Smooth muscle cell (in vitro differentiated cells): ENCODE measurements around the gene SLC29A4. TPM values are rescaled to one million over a fixed set of nuclear protein-coding genes. Genes with fewer than 3 reads are reported as not detected.
"Not testable (repeated sequence)": the region's sequence is repeated elsewhere in the genome, so short reads cannot be mapped to it uniquely, and the experiment has no call there.

Source experiments
- DNase-seq: peaks from one replicate; lab custom pipeline; 2025; ENCODE audit not compliant: unreplicated experiment; lab: John Stamatoyannopoulos, UW
- H2AFZ ChIP-seq: fragments of 200-600 bp; sonication (generic); 2 replicates; pipeline ENCODE4 v1.6.0; 2016; ENCODE audit warnings: antibody characterized with exemption, low read depth, mild to moderate bottlenecking
- H3F3A ChIP-seq: fragments of 200-600 bp; sonication (generic); 2 replicates; pipeline ENCODE4 v1.6.0; 2017; ENCODE audit warnings: antibody characterized with exemption, low read depth
- H3K27ac ChIP-seq: fragments of 200-600 bp; sonication (generic); 2 replicates; pipeline ENCODE4 v1.5.1; 2016; ENCODE audit warnings: low read depth, mild to moderate bottlenecking
- H3K27me3 ChIP-seq: fragments of 200-600 bp; sonication (generic); 2 replicates; pipeline ENCODE4 v1.6.1; 2016; ENCODE audit warnings: low read depth, mild to moderate bottlenecking
- H3K36me3 ChIP-seq: fragments of 200-600 bp; sonication (generic); 2 replicates; pipeline ENCODE4 v1.5.1; 2016; ENCODE audit warnings: low read depth
- H3K4me1 ChIP-seq: fragments of 200-600 bp; sonication (generic); 2 replicates; pipeline ENCODE4 v1.5.1; 2016; ENCODE audit warnings: low read depth
- H3K4me2 ChIP-seq: fragments of 200-600 bp; sonication (generic); 2 replicates; pipeline ENCODE4 v1.6.0; 2016; ENCODE audit warnings: mild to moderate bottlenecking
- H3K4me3 ChIP-seq: fragments of 200-600 bp; sonication (generic); 2 replicates; pipeline ENCODE4 v1.5.1; 2016; ENCODE audit warnings: mild to moderate bottlenecking
- H3K79me2 ChIP-seq: fragments of 200-600 bp; sonication (generic); 2 replicates; pipeline ENCODE4 v1.6.0; 2016; ENCODE audit warnings: low read depth, mild to moderate bottlenecking
- H3K9ac ChIP-seq: fragments of 200-600 bp; sonication (generic); 2 replicates; pipeline ENCODE4 v1.6.0; 2016; ENCODE audit warnings: low read depth
- H3K9me3 ChIP-seq: fragments of 200-600 bp; sonication (generic); replicated peaks from 2 replicates; pipeline ENCODE4 v1.5.1; 2016; ENCODE audit warnings: low read depth
- H4K20me1 ChIP-seq: fragments of 200-600 bp; sonication (generic); 2 replicates; pipeline ENCODE4 v1.6.0; 2016; ENCODE audit warnings: low read depth
- WGBS: methylation state at CpG from one replicate; pipeline ENCODE4 v1.1.7; 2016; ENCODE audit warnings: low lambda C conversion rate; 5-methylcytosine and 5-hydroxymethylcytosine counted together
- polyA plus RNA-seq: library from polyadenylated mRNA; unstranded; fragments of >200 nt; fragmentation: Nextera tagmentation; extraction: Ambion mirVana; gene quantifications from 2 replicates; pipeline ENCODE4 v1.2.1, GENCODE V29; 2016
- total RNA-seq: library from RNA; depleted of rRNA; stranded (reverse); fragments of >200 nt; gene quantifications from 2 replicates; pipeline ENCODE4 v1.2.3, GENCODE V29; 2014
- TF ChIP-seq, protein P1 (sequence below): fragments of 200-600 bp; sonication (generic); IDR thresholded peaks from 2 replicates; pipeline ENCODE4 v1.5.1; 2017; ENCODE audit warnings: borderline replicate concordance, mild to moderate bottlenecking, antibody characterized with exemption; ENCODE audit not compliant: insufficient read depth, poor library complexity, severe bottlenecking

The SLC29A4 gene
- total and polyA plus RNA-seq, 2 experiments from 2014 or later, result 3.7 to 16.6 TPM

DNA sequence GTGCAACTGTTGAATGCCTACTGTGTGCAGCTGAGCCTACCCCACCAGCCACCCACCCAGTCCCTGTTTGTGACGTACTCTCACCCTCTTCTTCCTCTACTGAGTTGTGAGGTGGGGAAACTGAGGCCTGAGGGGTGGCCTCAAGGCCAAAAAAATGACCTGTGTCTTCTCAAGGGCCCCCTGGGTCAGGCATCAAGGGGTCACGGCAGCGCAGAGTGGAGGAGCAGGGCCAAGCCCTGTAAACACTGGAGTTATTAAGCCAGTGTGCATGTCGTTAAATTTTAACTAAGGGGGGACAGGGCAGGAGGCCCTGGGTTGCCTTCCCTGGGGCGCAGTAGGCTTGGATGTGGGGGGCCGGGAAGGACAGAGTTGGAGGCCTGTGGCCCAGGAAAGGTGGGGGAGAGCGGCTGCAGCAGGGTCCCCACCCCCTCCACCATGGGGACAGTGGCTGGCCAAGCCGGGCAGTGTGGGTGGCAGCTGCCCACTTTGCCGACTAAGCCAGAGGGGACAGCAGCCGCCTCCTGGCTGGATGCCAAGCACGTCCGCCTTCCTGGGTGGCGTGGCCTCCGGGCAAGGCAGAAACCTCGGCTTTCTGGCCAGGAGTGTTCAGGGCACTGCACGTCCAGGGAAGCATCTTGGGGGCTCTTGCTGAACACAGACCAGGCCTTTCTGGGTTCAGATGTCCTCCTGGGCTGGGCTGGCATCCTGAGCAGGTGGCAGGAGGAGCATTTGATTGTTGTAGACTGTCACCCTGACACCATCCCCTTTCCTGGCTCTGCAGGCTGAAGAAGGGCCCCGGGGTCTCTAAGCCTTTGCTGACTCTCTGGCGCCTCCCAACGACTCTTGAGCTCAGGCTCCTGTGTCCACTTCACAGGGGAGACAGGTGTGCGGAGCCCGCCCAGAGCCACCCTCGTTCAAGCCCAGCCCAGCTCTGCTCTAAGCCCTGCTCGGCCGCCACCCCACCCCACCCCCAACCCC, 1.9 kb downstream of the SLC29A4 start:
- H3K27me3 ChIP-seq, result no peaks in the 10 kb centered on the region
- H3K4me1 ChIP-seq, result no peaks in the 10 kb centered on the region
- H4K20me1 ChIP-seq, result no peaks in the 10 kb centered on the region
- H3K4me3 ChIP-seq, result no peak overlapping the region
- no peak for DNase-seq
- H3K79me2 ChIP-seq, result no peaks in the 10 kb centered on the region
- H3K4me2 ChIP-seq, result no peak overlapping the region
- H2AFZ ChIP-seq, result no peak overlapping the region
- TF ChIP-seq, protein P1, sequence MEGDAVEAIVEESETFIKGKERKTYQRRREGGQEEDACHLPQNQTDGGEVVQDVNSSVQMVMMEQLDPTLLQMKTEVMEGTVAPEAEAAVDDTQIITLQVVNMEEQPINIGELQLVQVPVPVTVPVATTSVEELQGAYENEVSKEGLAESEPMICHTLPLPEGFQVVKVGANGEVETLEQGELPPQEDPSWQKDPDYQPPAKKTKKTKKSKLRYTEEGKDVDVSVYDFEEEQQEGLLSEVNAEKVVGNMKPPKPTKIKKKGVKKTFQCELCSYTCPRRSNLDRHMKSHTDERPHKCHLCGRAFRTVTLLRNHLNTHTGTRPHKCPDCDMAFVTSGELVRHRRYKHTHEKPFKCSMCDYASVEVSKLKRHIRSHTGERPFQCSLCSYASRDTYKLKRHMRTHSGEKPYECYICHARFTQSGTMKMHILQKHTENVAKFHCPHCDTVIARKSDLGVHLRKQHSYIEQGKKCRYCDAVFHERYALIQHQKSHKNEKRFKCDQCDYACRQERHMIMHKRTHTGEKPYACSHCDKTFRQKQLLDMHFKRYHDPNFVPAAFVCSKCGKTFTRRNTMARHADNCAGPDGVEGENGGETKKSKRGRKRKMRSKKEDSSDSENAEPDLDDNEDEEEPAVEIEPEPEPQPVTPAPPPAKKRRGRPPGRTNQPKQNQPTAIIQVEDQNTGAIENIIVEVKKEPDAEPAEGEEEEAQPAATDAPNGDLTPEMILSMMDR, result peak; percentile 7
- WGBS, result 45% methylated on average over 20 of the region's 24 CpGs
- no peak overlapping the region for H3K9ac ChIP-seq
- no peaks in the 10 kb centered on the region for H3F3A ChIP-seq
- no peaks in the 10 kb centered on the region for H3K36me3 ChIP-seq
- H3K9me3 ChIP-seq, result no peaks in the 10 kb centered on the region
- no peak overlapping the region for H3K27ac ChIP-seq

DNA sequence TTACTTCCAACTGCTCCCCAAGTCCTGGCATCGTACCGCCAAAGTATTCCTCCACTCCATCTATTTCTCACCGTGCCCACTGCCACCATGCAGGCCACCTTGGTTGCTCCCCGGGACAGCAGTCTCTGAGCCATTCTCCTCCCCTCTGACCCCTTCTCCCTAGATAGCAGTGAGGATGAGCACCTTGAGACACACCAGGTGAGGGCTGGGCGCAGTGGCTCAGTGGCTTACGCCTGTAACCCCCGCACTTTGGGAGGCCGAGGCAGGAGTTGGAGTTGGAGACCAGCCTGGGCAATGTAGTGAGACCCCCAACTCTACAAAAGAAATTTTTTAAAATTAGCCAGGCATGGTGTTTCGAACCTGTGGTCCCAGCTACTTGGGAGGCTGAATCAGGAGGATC, 4.2 kb downstream of the SLC29A4 start:
- Histone ChIP-seq H3K4me2 (no peak overlapping the region), H3K79me2 (no peaks in the 10 kb centered on the region), H3K36me3 (no peaks in the 10 kb centered on the region), H2AFZ (no peak overlapping the region), H3K27ac (no peak overlapping the region), H3K4me1 (no peaks in the 10 kb centered on the region), H3F3A (no peaks in the 10 kb centered on the region), H4K20me1 (no peaks in the 10 kb centered on the region), H3K27me3 (no peaks in the 10 kb centered on the region), H3K4me3 (no peak overlapping the region), H3K9me3 (no peaks in the 10 kb centered on the region), H3K9ac (no peak overlapping the region)
- TF ChIP-seq, protein P1, result no peak
- DNase-seq, result no peak
- WGBS, result 88% methylated on average over 9 of the region's 9 CpGs

DNA sequence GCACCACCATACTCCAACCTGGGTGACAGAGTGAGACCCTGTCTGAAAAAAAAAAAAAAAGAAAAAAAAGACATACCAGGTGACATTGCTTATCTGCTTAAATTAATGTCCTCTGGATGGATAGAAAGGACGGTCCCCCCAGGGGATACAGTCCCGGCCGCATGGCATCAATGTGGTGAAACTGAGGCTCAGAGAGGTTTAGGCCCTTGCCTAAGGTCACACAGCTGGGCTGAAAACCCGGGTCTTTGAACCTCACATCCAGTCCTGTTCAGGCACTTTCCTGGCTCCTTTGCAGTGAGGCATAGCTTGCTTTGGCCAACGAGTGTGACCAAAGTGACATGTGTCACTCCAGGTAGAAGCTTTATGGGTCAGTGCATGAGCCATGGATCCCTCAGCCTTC, 4.6 kb downstream of the SLC29A4 start:
- H3K79me2 ChIP-seq, H3K36me3 ChIP-seq, H3K27me3 ChIP-seq, H2AFZ ChIP-seq, H3K4me3 ChIP-seq, H3K4me2 ChIP-seq, H4K20me1 ChIP-seq, DNase-seq, H3K9me3 ChIP-seq, H3K9ac ChIP-seq, H3K4me1 ChIP-seq, H3K27ac ChIP-seq, H3F3A ChIP-seq: not testable (repeated sequence)
- 93% methylated on average over 5 of the region's 5 CpGs for WGBS

DNA sequence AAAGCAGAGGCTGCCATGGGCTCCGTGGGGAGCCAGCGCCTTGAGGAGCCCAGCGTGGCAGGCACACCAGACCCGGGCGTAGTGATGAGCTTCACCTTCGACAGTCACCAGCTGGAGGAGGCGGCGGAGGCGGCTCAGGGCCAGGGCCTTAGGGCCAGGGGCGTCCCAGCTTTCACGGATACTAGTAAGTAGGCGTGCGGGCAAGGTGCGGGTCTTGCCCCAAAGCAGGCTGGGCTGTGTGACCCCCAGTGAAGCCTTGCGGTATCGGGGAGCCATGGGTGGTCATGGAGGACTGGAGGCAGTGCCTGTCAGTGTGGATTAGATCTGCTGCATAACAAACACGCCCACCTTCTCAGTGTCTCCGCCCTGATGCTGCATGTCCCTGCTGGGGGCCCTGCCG, 5.1 kb downstream of the SLC29A4 start:
- Histone ChIP-seq H2AFZ (no peak overlapping the region), H3K27ac (no peak overlapping the region), H3K9me3 (no peaks in the 10 kb centered on the region), H3K4me1 (no peaks in the 10 kb centered on the region), H3K9ac (no peak overlapping the region), H3K36me3 (no peaks in the 10 kb centered on the region), H3K4me3 (no peak overlapping the region), H3F3A (no peaks in the 10 kb centered on the region), H3K79me2 (no peaks in the 10 kb centered on the region), H4K20me1 (no peaks in the 10 kb centered on the region), H3K27me3 (no peaks in the 10 kb centered on the region), H3K4me2 (no peak overlapping the region)
- DNase-seq, result no peak
- WGBS, result 95% methylated on average over 19 of the region's 19 CpGs
- TF ChIP-seq, protein P1, result no peak

DNA sequence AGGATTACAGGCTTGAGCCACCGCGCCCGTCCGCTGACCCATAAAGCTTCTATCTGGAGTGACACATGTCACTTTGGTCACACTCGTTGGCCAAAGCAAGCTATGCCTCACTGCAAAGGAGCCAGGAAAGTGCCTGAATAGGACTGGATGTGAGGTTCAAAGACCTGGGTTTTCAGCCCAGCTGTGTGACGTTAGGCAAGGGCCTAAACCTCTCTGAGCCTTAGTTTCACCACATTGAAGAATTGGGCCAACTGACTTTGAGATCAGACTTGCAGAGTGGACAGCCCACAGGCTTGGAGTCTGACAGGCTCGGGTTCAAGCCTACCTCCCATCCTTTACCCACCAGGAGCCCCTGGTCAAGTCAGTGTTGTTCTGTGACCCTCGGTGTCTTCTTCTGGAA, 5.8 kb downstream of the SLC29A4 start:
- H3K9me3 ChIP-seq, H3K27me3 ChIP-seq, H3K79me2 ChIP-seq, H3K4me3 ChIP-seq, DNase-seq, H2AFZ ChIP-seq, H4K20me1 ChIP-seq, H3K4me2 ChIP-seq, H3K36me3 ChIP-seq, H3F3A ChIP-seq, H3K27ac ChIP-seq, H3K4me1 ChIP-seq, H3K9ac ChIP-seq: not testable (repeated sequence)
- WGBS, result 95% methylated on average over 8 of the region's 8 CpGs
